Caco-2 (cell line): Measurements from ENCODE around the gene CACNA1A. TPM values are rescaled to one million over a fixed set of nuclear protein-coding genes. Genes with fewer than 3 reads are reported as not detected.

Source experiments
- BruUV-seq: library from RNA; stranded (reverse); fragments of 400-500 nt; replicated peaks from 2 replicates; lab custom pipeline; 2021; lab: Mats Ljungman, UMichigan
- CTCF ChIA-PET: fragments of 300-600 bp; sonication (Branson Sonifier 250); formaldehyde crosslinking; loops from one replicate; lab custom pipeline; 2022; ENCODE audit warnings: antibody characterized with exemption; lab: Charles Lee
- POLR2A ChIA-PET: fragments of 300-600 bp; sonication (Branson Sonifier 250); formaldehyde crosslinking; loops from one replicate; lab custom pipeline; 2022; ENCODE audit warnings: antibody characterized with exemption; lab: Charles Lee
- DNase-seq, 2 experiments: peaks; one replicate each; pipeline versions ENCODE4 v3.0.0 to v3.0.0-alpha.2; 2020 to 2022
- H3K27me3 ChIP-seq: replicated peaks from 2 replicates; pipeline ENCODE4 v1.6.0; 2011; ENCODE audit warnings: low read length; ENCODE audit not compliant: control insufficient read depth, insufficient read depth
- H3K36me3 ChIP-seq: 2 replicates; pipeline ENCODE4 v1.5.1; 2011; ENCODE audit warnings: low read length; ENCODE audit not compliant: control insufficient read depth, insufficient read depth
- H3K4me1 ChIP-seq: fragments of 250-450 bp; sonication (Bioruptor Pico); 2 replicates; pipeline ENCODE4 v1.5.1; 2020; ENCODE audit warnings: mild to moderate bottlenecking
- H3K4me3 ChIP-seq: 2 replicates; pipeline ENCODE4 v1.5.1; 2011; ENCODE audit warnings: low read depth, mild to moderate bottlenecking, control low read depth, low read length
- H3K9me3 ChIP-seq: fragments of 250-450 bp; sonication (Bioruptor Pico); 2 replicates; pipeline ENCODE4 v1.5.1; 2020; ENCODE audit warnings: mild to moderate bottlenecking, moderate library complexity
- H3K27ac Mint-ChIP-seq: one replicate; pipeline ENCODE4 v1.8.0; 2022; ENCODE audit warnings: mixed read lengths; ENCODE audit not compliant: unreplicated experiment
- H3K27me3 Mint-ChIP-seq: one replicate; pipeline ENCODE4 v1.8.0; 2022; ENCODE audit warnings: mixed read lengths; ENCODE audit not compliant: insufficient read depth, unreplicated experiment
- H3K36me3 Mint-ChIP-seq: one replicate; pipeline ENCODE4 v1.8.0; 2022; ENCODE audit warnings: mild to moderate bottlenecking, mixed read lengths; ENCODE audit not compliant: insufficient read depth, unreplicated experiment
- H3K4me1 Mint-ChIP-seq: one replicate; pipeline ENCODE4 v1.8.0; 2022; ENCODE audit warnings: low read depth, mixed read lengths; ENCODE audit not compliant: unreplicated experiment
- H3K4me3 Mint-ChIP-seq: one replicate; pipeline ENCODE4 v1.8.0; 2022; ENCODE audit warnings: mild to moderate bottlenecking, moderate library complexity, mixed read lengths; ENCODE audit not compliant: unreplicated experiment
- H3K9me3 Mint-ChIP-seq: one replicate; pipeline ENCODE4 v1.8.0; 2022; ENCODE audit warnings: mixed read lengths; ENCODE audit not compliant: unreplicated experiment
- intact Hi-C: fragments of 100-400 bp; cut with micrococcal nuclease; formaldehyde crosslinking; loops from one replicate; pipeline ENCODE4 v1.10.0; 2022; ENCODE audit not compliant: unreplicated experiment
- total RNA-seq: library from RNA; stranded (reverse); gene quantifications from 2 replicates; pipeline ENCODE4 v1.2.3, GENCODE V29; 2022
- TF ChIP-seq, protein P1 (sequence below), 2 experiments: fragments of 200-600 bp in 1 of 2; IDR thresholded peaks; 1 replicate in 1 of 2; 2 replicates in 1 of 2; pipeline versions ENCODE4 v1.5.1 to v1.8.0; 2011 to 2022; ENCODE audit warnings: antibody characterized with exemption in 1 of 2, control low read depth in 1 of 2, inconsistent platforms in 1 of 2, low read depth in 1 of 2, low read length in 1 of 2, mild to moderate bottlenecking in 1 of 2, moderate library complexity in 1 of 2; ENCODE audit not compliant: insufficient read depth in 1 of 2, severe bottlenecking in 1 of 2, unreplicated experiment in 1 of 2

CACNA1A gene
- total RNA-seq, 1 experiment from 2014 or later, result not detected

DNA sequence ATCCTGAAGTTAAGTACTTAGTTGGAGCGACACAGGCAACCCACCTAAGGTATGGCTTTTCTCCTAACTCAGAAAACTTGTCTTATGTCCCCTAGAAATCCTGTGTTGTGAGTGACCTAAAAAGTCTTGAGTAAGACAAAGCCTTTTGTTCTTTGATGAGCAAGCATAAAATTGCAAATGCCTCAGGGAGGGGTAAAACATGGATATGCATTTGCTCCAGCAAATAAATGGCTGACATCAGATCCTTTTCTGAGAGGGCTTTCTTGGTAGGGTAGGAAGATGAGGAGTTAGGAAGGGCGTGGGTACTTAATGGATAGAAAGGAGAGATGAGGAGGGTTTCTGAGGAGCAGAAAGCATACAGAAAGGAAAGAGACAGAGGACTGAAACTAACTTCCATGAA is 192.4 kb downstream of the CACNA1A start:
- no peak overlapping the region for H3K4me3 ChIP-seq
- TF ChIP-seq, protein P1, sequence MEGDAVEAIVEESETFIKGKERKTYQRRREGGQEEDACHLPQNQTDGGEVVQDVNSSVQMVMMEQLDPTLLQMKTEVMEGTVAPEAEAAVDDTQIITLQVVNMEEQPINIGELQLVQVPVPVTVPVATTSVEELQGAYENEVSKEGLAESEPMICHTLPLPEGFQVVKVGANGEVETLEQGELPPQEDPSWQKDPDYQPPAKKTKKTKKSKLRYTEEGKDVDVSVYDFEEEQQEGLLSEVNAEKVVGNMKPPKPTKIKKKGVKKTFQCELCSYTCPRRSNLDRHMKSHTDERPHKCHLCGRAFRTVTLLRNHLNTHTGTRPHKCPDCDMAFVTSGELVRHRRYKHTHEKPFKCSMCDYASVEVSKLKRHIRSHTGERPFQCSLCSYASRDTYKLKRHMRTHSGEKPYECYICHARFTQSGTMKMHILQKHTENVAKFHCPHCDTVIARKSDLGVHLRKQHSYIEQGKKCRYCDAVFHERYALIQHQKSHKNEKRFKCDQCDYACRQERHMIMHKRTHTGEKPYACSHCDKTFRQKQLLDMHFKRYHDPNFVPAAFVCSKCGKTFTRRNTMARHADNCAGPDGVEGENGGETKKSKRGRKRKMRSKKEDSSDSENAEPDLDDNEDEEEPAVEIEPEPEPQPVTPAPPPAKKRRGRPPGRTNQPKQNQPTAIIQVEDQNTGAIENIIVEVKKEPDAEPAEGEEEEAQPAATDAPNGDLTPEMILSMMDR (IDR thresholded peaks at IDR 0.05; ENCODE audit: insufficient read depth in 1 of 2, low read depth in 1 of 2, low read length in 1 of 2, severe bottlenecking in 1 of 2, unreplicated experiment in 1 of 2), result no peak
- BruUV-seq, result no TSS peak
- H3K27ac Mint-ChIP-seq, result no peak overlapping the region
- H3K4me1 Mint-ChIP-seq, result no peaks in the 10 kb centered on the region
- intact Hi-C loops, result no loop called here
- H3K36me3 Mint-ChIP-seq, result no peaks in the 10 kb centered on the region
- no peaks in the 10 kb centered on the region for H3K9me3 Mint-ChIP-seq
- no peak for DNase-seq
- H3K36me3 ChIP-seq, result no peaks in the 10 kb centered on the region
- H3K9me3 ChIP-seq, result no peaks in the 10 kb centered on the region
- ChIA-PET CTCF (interaction anchor here (0.6 kb wide), 1 partner anchor 283 kb away, joined by 3 read pairs; no protein-coding TSS in a partner anchor), POLR2A (no interaction called here)
- H3K4me1 ChIP-seq, result no peaks in the 10 kb centered on the region
- no peak overlapping the region for H3K4me3 Mint-ChIP-seq
- no peaks in the 10 kb centered on the region for H3K27me3 ChIP-seq
- H3K27me3 Mint-ChIP-seq, result peaks cover 21% of the 10 kb centered on the region

DNA sequence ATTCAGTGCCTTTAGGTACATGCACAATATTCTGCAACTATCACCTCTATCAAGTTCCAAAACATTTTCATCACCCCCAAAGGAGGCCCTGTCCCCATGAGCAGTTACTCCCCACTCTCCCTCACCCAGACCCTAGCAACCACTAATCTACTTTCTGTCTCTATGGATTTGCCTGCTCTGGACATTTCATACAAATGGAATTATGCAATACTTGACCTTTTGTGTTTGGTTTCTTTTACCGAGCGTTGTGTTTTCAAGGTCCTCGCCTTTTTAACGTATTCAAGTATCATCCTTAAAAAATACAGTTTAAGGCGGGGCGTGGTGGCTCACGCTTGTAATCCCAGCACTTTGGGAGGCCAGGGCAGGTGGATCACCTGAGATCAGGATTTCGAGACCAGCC is 196.4 kb downstream of the CACNA1A start:
- H3K27me3 ChIP-seq, result no peaks in the 10 kb centered on the region
- no peaks in the 10 kb centered on the region for H3K9me3 ChIP-seq
- H3K36me3 Mint-ChIP-seq, result no peaks in the 10 kb centered on the region
- TF ChIP-seq, protein P1 (IDR thresholded peaks at IDR 0.05; ENCODE audit: insufficient read depth in 1 of 2, low read depth in 1 of 2, low read length in 1 of 2, severe bottlenecking in 1 of 2, unreplicated experiment in 1 of 2), result no peak
- BruUV-seq, result no TSS peak
- intact Hi-C loops, result no loop called here
- H3K4me1 ChIP-seq, result no peaks in the 10 kb centered on the region
- no peaks in the 10 kb centered on the region for H3K36me3 ChIP-seq
- peaks cover 2% of the 10 kb centered on the region for H3K27me3 Mint-ChIP-seq
- H3K4me1 Mint-ChIP-seq, result no peaks in the 10 kb centered on the region
- H3K9me3 Mint-ChIP-seq, result no peaks in the 10 kb centered on the region
- H3K27ac Mint-ChIP-seq, result no peak overlapping the region
- POLR2A ChIA-PET, result no interaction called here
- no peak overlapping the region for H3K4me3 Mint-ChIP-seq
- CTCF ChIA-PET, result no interaction called here
- DNase-seq, result no peak
- no peak overlapping the region for H3K4me3 ChIP-seq

- no peak for DNase-seq
- intact Hi-C loops, result no loop called here
- Histone ChIP-seq H3K9me3 (no peaks in the 10 kb centered on the region), H3K36me3 (no peaks in the 10 kb centered on the region), H3K27me3 (no peaks in the 10 kb centered on the region), H3K4me1 (no peaks in the 10 kb centered on the region), H3K4me3 (no peak overlapping the region)
- no peaks in the 10 kb centered on the region for H3K4me1 Mint-ChIP-seq
- CTCF ChIA-PET, result no interaction called here
- H3K4me3 Mint-ChIP-seq, result no peak overlapping the region
- H3K27ac Mint-ChIP-seq, result no peak overlapping the region
- BruUV-seq, result no TSS peak
- H3K9me3 Mint-ChIP-seq, result no peaks in the 10 kb centered on the region
- H3K27me3 Mint-ChIP-seq, result peaks cover 6% of the 10 kb centered on the region
- TF ChIP-seq, protein P1 (IDR thresholded peaks at IDR 0.05; ENCODE audit: insufficient read depth in 1 of 2, low read depth in 1 of 2, low read length in 1 of 2, severe bottlenecking in 1 of 2, unreplicated experiment in 1 of 2), result no peak
- POLR2A ChIA-PET, result no interaction called here
- H3K36me3 Mint-ChIP-seq, result no peaks in the 10 kb centered on the region
Observed at GRCh38 chr19:13303381-13304129, 202.7 kb downstream of the CACNA1A start.
